Activated CD8-positive, alpha-beta memory T cell treated with anti-CD3 and anti-CD28 coated beads, Interleukin-2, amount 50 U/mL, for 1 hour (primary cell): Measurements from ENCODE around the gene S100A9.

ENCODE experiments used
- DNase-seq: peaks from one replicate; pipeline ENCODE4 v3.0.0-alpha.2; 2020; ENCODE audit errors: extremely low read depth

S100A9 gene

GRCh38 chr1:153361480-153362109, 3.9 kb downstream of the S100A9 start:
- no peak for DNase-seq

- DNase-seq, result no peak
Observed at GRCh38 chr1:153362187-153362775, 4.6 kb downstream of the S100A9 start.

DNA sequence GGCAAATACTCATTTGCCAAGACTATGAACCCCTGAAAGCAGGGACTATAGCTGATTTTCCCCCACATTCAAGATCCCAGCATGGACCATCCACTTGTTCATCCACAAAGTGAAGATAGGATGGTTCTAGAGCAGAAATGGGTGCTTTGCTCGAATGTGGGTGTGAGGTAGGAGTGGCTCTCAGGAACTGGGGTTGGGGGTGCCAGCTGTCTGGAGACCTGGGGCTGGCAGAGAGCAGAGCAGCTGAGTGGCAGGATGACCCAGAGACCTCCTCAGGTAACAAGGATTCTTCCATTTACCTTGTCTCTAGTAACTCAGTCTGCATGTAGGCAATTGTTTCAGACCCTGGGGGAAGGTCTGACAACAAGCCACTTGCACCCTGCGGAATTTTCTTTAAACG, 6.0 kb downstream of the S100A9 start:
- no peak for DNase-seq

- no peak for DNase-seq
Observed at GRCh38 chr1:153364156-153364555, 6.5 kb downstream of the S100A9 start.

GRCh38 chr1:153364766-153365666, 7.4 kb downstream of the S100A9 start:
- DNase-seq, result no peak

DNA sequence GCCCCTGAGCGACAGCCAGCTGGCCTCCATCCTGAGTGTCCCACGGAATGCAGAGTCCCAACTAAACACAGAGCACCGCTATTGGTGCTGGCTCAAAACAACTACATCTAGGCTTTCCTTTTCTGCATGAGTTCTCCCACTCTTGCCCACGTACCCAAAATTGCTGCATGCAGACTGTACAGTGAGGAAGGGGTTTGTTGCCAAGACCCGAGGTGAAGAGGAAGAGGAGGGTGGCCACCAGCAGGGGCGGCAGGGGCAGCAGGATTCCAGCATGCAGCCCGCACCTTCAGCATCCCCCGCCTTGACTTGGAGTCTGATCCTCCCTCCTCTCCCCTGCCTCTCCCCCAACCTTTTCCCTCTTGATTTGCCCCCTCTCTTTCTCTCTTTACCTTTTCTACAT, 8.0 kb downstream of the S100A9 start:
- no peak for DNase-seq

- DNase-seq, result no peak
Observed at GRCh38 chr1:153366261-153366660, 8.6 kb downstream of the S100A9 start.

GRCh38 chr1:153367090-153367489, 9.4 kb downstream of the S100A9 start:
- no peak for DNase-seq

GRCh38 chr1:153368495-153368894, 10.8 kb downstream of the S100A9 start:
- DNase-seq, result no peak

- DNase-seq, result no peak
Observed at GRCh38 chr1:153370146-153370545, 12.5 kb downstream of the S100A9 start.

- no peak for DNase-seq
Observed at GRCh38 chr1:153371231-153371630, 13.6 kb downstream of the S100A9 start.

GRCh38 chr1:153372571-153372970, 14.9 kb downstream of the S100A9 start:
- no peak for DNase-seq

GRCh38 chr1:153374071-153374470, 16.4 kb downstream of the S100A9 start:
- DNase-seq, result no peak

DNA sequence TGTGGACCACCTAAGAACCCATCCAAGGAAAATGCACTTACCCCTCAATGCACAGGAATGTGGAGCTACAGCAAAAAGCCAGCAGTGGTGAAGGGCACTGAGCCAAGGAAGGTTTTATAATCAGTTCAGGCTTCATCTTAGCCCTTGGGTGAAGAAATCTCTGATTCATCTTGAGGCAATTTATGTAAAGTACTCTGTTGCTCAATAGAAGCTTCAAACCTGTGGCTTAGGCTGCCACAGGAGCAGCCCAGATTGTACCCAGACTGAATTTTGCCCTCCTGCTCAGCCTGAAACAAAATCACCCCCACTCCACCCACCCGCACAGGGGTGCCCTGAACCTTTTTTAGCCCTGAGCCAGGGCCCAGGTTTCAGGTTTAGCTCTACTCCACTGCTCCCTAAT, 17.9 kb downstream of the S100A9 start, which contains the start of gene S100A12:
S100A12 (minus strand) TSS at position 111 of the 400 bp plus-strand sequence. CDS start 1,029 bp downstream, outside the sequence.
- no peak for DNase-seq

- DNase-seq, result no peak
Observed at GRCh38 chr1:153379591-153379990, 21.9 kb downstream of the S100A9 start.

GRCh38 chr1:153380711-153381110, 23.1 kb downstream of the S100A9 start:
- no peak for DNase-seq

DNA sequence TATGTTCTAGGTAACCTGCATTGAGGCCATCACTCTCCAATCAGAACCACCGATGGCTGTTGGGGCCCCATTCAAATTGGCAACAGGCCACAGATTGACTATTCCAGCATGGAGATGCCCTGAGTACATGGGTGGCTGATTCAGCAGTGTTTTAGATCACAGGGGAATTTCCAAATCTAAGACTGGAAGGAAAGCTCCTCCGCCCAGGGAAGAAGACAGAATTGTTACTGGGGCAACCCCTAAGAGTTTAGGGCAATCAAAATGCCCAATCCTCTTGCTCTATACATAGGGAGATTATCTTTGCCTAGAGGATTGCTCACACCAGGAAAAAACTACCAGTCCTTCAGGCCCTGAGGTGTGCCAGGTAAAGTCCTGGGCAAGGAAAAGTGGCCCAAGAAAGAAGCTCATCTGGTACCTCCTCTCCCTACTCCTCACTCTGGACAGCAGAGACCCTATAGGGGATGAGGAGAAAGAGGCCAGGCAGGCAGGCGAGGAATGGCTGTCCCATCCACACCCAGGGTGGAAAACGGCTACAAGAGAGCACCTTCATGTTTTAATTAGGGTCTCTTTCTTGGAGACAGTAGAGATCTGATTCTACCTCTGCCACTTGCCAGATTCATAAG, 27.4 kb downstream of the S100A9 start:
- DNase-seq, result no peak

DNA sequence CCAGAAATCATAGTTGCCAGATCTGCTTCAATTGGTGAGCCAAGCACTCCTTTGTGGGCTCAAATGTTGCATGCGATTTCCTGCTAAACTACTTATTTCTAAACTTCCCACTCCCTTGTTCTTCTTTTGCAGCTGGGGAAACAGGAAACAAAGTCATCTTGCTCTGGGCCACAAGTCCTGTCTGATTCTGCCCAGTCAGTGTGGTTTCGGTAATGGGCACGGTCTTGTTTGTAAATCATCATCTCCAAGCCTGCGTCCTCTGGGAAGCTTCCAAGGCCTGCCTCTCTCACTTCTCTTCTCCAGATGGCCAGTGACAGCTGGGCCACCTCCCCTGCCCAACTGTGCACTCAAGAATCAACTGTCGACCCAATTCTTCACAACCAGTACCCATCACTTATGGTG, 28.8 kb downstream of the S100A9 start:
- no peak for DNase-seq

GRCh38 chr1:153387001-153387400, 29.3 kb downstream of the S100A9 start:
- DNase-seq, result no peak

DNA sequence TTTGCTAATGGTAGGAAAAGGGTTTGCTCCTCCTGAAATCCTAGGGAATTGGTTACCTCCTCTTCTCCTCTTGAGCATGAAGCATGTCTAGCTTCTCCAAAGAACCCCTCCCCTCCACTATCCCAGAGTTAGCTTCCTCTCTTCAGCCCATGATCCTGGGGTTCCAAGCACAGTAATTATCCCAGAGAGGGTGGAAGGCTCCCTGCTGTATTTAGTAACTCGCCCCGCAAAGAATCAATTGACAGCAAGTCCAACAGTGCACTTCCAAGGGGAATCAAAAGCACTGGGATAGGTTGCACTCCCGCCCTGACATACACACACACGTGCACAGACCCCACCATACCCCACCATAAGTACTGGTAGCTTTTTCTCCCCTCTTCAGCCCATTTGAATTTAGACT, 30.1 kb downstream of the S100A9 start:
- DNase-seq, result no peak

GRCh38 chr1:153389401-153389800, 31.7 kb downstream of the S100A9 start:
- no peak for DNase-seq
